ENCODE data around the gene ARF4.

Gene ARF4

DNA sequence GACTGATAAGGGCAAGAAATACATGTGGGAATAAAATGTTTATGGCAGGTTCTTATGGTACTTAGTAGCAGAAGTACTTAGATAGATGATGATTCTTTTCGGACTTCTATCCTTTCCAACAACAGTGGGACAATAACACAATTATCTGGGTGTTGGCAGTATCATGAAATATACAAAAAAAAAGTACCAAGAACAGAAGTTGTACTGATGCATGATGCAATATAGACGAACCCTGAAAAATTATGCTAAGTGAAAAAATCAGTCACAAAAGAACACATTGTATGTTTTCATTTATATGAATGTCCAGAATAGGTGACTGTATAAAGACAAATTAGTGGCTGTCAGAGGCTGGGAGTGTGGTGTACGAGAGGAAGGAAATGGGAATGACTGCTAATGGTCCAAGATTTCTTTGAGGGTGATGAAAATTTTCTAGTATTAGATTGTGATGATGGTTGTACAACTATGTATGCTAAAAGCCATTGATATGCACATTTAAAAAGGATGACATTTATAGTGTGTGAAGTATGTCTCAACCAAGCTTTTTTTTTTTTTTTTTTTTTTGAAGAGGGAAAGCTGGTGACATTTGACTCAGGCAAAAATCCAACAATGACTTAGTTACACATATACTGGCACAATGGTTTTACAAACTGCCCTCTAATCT lies 21.0 kb downstream of the ARF4 start:
- no peak for DNase-seq

DNA sequence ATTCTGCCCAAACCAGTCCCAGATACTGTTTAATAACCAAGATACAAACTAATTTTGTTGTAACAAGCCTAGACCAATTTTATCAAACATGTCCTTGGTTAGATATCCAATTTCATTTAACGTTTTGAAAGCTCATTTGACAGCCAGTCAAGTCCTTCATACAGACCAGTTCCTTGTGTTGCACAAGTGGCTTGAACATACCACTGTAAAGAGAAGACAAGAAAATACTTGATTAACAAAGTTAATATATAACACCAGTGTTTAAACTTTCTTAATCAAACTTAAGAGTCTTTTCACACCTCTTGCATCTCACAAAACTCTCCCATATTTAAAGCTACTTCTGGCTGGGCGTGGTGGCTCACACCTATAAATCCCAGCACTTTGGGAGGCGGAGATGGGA lies 25.0 kb downstream of the ARF4 start:
- no peak for DNase-seq

DNA sequence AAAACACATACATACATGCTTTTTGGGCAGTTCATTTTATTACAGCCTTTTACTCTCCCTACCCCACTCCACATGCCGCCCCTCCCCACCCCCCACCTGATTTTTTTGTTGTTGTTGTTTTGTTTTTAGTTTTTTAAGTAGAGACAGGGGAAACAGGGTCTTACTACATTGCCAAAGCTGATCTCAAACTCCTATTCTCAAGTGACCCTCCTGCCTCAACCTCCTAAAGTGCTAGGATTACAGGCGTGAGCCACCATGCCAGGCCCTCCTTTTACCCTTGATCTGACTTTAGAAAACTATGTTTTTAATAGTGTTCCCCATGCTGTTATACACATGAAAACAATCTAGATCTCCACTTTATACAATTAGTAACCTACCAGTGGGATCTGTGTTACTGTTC lies 26.3 kb downstream of the ARF4 start:
- no peak for DNase-seq

DNA sequence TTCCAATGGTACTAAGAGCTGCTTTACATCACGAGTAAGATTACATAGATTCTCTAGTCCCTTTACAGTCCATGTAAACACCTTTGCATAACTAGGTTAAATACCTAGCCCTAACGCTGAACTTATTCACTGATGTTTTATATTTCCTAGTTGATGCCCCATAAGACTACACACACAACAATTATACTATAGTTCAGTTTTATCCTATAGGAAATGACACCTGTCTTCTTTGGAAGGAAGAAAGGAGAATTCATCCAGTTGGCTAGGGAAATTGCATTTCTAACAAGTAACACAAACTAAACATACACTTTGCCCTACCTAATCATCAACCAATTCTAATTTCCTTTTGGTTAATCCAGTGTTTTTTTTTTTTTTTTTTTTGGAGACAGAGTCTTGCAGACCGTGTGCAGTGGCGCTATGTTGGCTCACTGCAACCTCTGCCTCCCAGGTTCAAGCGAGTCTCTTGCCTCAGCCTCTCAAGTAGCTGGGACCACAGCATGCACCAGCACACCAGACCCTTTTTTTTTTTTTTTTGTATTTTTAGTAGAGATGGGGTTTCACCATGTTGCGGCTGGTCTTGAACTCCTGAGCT lies 27.2 kb downstream of the ARF4 start:
- DNase-seq, result no peak

DNA sequence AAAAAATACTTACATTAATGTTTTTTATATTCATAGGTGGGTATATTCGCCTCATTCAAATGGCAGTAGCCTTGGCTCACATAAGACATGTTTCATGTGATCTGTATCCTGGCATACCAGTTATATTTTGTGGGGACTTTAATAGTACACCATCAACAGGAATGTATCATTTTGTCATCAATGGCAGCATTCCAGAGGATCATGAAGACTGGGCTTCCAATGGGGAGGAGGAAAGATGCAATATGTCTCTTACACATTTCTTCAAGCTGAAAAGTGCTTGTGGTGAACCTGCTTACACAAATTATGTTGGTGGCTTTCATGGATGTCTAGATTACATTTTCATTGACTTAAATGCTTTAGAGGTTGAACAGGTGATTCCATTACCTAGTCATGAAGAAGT lies 37.6 kb downstream of the ARF4 start:
- DNase-seq, result no peak

DNA sequence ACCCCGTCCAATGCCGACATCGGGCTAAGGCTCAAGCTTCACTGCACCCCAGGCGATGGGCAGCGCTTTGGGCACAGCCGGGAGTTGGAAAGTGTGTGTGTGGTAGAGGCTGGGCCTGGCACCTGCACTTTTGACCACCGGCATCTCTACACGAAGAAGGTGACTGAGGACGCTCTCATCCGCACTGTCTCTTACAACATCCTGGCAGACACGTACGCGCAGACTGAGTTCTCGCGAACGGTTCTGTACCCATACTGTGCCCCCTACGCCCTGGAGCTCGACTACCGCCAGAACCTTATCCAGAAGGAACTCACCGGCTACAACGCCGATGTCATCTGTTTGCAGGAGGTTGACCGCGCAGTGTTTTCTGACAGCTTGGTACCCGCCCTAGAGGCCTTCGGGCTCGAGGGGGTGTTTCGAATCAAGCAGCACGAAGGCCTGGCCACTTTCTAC lies 40.0 kb downstream of the ARF4 start:
- no peak for DNase-seq

GRCh38 chr3:57556459-57557084 lies 40.6 kb downstream of the ARF4 start:
- no peak for DNase-seq

DNA sequence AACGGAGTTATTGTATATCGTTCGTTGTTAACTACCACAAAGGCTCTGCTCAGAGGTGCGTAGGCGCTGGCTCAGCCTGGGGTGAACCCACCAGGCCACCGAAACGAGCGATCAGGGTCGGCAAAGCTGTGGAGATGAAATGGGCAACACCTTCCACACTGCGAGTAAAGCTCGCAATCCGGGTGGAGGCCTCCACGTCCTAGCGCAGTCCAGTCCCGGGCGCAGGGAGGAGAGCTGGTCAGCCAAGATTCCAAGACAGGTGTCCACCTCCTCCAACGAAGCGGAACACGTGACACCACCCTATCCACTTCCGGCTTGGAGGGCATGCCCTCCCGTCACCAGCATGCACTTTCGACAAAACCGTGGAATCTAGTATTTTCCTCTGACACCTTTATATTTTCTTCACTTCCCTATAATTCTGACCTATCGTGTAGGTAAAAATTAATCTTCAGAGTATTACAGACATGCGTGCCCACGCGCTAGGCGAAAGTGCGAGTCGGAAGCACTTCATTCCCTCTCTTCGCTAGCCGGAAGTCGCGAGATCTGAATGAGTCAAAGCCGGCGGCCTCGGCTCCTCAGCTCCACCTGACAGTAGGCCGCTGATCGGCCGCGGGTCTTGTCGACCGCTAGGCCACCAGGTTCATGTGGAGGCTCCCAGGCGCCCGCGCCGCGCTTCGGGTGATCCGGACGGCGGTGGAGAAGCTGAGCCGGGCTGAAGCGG lies 41.2 kb downstream of the ARF4 start, which contains the start of gene PDE12:
Gene PDE12 (plus strand): TSS at position 537 of the 721 bp plus-strand sequence. CDS start 106 bp downstream, at position 643.
- DNase-seq, result peak; percentile 45

- no peak for DNase-seq
Observed at GRCh38 chr3:57555306-57555705, 41.8 kb downstream of the ARF4 start.

DNA sequence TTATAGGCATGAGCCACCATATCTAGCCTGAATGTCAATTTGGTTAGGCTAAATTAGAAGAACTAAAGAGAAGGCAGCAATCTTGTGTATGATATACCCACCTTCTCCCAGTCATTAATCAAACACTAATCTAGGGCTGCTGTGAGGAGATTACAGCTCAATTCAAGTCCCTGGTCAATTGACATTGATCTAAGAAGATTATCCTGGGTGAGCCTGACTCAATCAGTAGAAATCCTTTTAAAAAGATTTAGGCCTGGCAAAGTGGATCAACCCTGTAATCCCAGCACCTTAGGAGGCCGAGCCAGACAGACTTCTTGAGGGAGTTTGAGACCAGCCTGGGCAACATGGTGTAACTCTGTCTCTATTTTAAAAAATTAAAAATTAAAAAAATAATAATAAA lies 50.5 kb downstream of the ARF4 start:
- DNase-seq, result no peak

DNA sequence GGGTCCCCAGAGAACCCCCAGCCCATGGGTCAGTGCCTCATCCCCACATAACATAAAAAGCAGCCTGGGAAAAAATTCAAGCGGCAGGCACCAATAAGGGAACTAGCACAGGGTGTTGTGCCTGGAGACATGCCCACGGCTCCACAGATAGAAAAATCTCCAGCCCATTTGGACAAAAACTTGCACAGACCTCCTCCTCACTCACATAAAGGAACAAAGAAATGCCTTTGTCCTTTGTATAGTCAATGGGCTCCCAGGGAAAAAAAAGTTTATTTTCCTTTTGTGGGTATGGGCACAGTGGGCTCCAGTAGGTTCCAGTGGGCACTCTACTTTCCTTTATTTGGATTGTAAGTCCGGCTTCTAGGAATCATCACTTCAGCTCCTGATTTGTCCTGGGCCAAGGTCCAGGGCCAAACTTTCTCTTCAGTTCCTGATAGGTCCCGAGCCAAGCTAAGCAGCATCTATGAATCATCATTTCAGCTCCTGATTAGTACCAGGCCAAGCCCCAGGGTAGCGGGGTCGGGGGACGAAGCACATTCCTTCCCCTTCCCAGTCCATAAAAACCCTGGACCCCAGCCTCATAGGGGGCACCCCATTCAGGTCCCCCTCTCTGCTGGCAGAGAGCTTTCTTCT lies 51.4 kb downstream of the ARF4 start:
- no peak for DNase-seq

DNA sequence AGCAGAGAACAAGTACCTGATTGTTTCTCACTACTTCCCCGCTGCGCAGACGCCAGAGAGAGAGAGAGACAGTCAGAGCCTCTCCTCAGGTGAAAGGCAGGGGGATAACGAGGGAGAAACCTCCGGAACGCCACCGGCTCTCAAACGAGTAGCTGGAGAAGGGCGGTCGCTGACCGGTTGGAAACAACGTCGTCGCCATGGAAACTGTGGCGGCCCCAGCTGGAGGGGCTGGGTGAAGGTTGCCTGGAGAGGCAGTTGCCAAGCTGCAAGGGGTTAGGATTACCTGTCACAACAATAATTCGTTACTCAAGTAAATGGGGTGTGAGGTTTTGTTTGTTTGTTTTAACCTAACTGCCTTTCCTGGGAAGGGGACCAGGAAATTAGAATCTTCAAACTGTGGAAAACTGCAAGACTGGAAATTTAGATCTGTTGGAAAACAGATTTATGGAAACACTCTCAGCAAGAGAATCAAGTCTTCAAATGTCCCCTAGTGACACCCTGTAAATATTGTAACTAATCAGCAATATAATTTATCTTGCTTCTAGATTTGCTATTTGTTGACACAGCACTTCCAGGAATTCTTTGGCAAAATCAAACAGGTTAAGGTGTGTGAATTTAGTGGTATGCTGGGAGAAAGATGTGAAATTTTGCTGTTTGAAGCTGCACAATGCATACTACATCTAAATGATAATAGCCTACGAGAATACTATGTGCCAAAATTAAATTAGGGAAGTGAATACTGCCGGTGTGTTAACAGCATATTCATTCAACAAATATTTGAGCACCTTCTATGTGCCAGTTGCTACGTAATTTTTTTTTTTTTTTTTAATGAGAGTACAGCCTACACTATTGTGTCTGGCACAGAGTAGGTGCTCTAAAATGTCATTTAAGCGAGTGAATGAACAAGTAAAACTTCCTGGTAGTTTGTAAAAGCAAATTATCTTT lies 52.7 kb downstream of the ARF4 start, which contains the start of gene DNAH12:
Gene DNAH12 (minus strand): TSS at position 164 of the 945 bp plus-strand sequence. CDS start 1,474 bp downstream, outside the sequence.
- DNase-seq, result peak; percentile 4

GRCh38 chr3:57538465-57538864 lies 58.7 kb downstream of the ARF4 start:
- no peak for DNase-seq

- DNase-seq, result peak; percentile 10
Observed at GRCh38 chr3:57530071-57530608, 67.0 kb downstream of the ARF4 start.

Measured in DMS 273 treated with DMSO at 0.1 percent for 48 hours (cell line).